Activated CD4-positive, alpha-beta T cell treated with anti-CD3 and anti-CD28 coated beads, Interleukin-2, amount 50 U/mL, for 1 hour (primary cell): ENCODE data around the gene MAGI1.
"Not testable (repeated sequence)": the region's sequence is repeated elsewhere in the genome, so short reads cannot be mapped to it uniquely, and the experiment has no call there.

ENCODE experiments used
- DNase-seq: peaks from one replicate; pipeline ENCODE4 v3.0.0-alpha.2; 2020

Gene MAGI1

DNA sequence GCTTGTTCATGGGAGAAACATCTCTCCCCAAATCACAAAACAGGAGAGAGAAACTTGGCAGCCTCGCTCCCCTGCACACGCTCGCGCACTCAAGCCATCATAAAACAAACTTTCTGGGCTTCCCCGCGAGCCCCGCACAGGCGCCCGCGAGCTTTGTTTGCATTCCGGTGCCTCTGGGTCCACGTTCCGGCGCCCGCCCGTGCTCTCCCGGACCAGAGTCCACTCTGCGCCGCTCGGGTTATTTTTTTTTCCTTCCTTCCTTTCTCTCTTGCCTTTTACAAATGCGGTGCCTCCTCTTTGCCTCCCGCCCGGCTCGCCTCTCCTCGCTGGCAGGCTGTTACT lies 363 bp downstream of the MAGI1 start:
- no peak for DNase-seq

DNA sequence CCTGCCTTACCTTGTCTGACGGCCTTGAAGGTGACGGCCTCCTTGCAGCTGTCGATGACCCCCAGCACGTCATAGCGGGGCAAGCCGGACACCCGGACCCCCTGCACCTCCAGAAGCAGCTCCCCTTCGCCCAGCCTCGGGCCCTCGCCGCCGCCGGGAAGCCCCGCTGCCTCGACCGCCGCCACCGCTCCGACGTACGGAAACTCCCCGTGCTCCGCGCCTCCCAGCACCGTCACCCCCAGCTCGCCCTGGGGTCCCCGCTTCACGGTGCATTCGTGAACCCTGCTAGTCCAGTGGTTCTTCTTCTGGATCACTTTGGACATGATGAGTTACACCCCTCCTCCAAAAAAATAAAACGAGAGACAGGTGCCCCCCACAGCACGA lies 740 bp downstream of the MAGI1 start:
- no peak for DNase-seq

DNA sequence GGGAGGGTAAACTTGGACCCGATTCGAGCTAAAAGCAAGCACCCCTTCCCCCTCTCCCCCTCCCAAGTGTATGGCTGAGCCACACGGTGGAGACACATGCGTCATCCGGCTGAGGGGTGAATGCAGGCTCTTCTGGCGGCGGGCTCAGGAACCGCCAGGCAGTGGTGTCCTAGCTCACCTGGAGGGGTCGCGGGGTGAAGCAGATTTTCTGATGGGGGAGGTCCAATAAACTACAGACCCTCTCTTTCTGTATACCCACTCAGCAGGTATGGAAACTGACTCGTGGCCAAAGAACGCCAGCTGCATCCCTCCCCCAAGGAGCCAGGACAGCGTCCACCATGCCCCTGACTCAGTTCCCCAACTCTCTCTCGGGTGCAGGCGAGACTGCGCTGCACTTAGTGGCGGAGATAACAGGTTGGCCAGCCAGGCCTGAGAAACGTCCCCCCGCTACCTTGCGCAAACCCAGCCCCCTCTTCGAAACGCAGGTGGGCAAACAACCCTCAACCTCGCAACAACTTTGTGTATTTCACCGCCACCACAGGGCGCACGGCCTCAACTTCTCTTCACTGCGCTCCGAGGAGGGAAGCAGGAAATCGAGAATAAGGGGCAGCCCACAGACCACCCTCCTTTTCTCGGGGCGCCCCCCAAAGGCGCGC lies 1.3 kb downstream of the MAGI1 start:
- no peak for DNase-seq

DNA sequence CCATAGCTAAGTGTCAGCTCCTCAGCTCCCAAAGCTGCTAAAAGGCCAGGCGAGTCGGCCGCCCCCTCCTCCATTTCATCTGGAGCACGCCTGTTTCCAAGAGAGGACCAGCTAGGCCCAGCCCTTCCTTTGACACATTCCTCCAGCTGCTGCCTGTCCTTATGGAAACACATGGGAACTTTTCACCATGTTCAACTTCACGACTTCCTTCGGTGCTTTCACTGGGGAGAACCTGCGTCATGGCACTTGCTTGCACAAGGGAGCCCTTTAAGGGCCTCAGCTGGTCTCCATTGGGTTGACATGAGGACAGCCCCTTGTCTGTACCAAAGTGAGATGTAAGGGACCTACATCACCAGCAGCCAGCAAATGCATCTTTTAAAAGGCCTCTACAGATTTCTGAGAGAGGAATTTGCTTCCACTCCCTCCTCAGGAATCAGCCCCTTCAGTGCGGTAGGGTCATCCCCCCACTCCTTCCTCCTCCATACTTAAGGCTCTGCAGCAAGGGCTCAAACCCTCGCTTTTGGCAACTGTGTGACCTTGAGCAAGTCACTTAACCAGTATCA lies 2.1 kb downstream of the MAGI1 start:
- no peak for DNase-seq

DNA sequence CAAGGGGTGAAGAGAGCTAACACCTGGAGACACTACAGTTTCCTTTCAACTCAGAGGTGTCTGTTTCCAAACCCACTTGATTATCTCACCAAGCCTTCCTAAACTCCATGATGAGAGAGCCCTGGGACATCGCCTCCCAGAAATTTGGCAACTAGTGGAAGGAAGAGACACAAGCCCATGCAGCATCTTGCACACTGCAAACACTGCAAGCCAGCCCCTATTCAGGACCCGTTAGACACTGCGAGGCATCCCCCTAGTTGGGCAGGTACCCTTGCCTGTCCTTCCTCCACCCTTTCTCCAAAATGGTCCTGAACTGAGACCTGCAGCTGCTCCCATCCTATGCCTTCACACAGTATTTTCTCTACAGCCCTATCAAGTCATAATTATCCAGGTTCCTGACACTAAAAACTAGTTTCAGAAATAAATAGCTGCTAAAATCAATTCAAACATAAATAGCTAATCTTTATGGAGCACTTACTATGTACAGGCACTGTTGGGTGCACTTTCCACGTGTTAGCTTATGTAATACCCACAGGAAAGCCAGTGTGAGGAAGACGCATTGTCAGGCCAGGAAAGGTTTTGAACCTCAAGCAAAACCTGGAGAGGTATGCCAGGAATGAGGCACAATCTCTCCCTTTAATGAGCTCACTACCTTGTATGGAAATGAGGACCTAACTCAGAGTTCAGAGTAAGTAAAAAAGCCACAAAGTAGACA lies 2.8 kb downstream of the MAGI1 start:
- no peak for DNase-seq

DNA sequence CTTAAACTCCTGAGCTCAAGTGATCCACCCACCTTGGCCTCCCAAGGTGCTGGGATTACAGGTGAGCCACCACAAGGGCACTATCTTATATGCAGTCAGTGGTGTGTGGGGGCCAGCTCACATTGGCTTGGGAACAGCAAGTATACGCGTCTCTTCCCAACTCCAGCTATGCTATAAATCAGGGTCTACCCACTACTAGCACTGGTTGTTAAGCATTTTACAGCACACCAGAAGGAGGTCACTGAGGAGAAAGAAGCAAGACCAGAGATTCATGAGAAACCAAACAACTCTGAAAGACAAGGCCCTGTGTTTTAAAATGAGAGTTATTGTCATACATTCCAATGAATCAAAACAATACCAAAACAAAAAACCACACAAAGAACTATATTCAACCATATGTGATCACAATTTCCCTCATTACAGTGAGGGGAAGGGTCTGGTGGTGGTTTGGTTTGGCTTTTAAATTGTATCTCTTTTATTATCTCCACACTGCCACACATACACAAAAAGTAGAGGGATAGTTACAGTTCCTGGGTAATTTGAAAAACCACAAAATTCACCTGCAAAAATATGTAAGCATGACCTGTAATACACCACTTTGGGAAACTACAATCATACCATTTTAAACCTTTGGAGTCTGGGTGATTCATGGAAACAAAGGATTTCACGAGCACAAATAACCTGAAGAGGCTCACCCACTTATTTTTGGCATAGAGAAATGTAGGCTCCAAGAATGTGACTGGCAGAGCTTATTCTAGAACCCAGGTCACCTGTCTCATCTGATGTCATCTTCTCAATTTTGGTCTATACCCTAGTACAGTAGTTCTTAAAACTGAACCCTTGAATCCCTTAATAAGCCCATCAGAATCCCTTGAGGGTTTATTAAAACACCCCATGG lies 5.2 kb downstream of the MAGI1 start:
- DNase-seq, result no peak

DNA sequence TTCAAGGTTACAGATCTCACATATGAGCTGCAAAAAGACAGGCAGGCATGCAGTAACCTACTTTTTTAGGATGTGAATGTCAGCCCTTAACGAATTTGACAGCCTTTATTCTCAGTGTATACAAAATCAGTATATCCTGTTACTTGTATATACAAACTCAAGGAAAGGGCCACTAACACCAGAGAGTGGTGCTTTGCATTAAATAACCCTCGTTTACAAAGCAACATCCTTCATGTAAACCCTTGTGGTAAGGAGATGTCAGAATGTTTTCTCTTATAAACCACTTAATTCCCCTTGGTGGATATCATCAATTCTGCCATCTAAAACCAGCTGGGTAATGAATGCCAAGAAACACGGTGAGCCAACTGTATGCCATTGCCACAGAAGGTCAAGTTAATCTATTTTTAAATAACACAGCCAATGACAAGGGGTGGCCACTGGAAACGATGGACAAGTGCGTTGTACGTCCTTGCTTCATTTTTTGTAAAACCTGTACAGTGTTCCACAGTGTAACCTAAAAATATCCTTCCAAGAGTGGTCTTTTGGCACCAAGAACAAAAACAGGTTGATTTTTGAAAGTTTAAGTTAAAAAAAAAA lies 7.5 kb downstream of the MAGI1 start:
- no peak for DNase-seq

DNA sequence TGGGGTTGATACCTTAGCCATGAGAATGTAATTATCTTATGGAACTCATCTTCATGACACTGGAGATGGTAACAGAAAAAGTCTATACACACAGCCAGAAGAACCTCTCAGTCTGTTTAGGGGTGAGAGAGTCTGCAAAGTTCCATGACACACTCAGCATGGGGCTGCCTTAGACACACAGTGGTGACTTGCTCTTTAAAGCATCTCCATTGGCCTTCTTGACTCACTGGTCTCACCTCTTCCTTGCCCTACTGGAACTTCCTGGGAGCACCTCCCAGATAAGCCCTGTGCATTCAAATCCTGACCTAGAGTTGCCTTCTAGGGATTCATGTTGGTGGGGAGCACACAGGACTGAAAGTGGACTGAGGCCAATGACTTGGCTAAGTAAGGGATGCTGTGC lies 9.3 kb downstream of the MAGI1 start:
- DNase-seq, result no peak

DNA sequence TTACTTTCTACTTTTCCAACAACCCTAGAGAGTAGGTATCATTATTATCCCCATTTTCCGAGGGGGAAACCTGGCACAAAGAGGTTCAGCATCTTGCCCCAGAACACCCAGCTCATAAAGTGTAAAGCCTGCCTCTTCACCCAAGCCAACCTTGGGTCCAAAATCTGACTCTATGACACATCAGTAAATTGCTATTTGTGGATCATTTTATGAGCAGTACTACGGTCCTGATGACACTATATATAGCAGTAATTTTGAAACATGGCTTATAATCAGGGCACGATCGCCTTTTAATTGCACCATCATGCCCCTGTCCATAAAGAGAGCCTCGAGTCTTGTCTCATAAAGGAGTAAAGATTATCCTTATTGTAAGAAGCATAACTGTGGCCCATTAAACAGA lies 9.7 kb downstream of the MAGI1 start:
- no peak for DNase-seq

DNA sequence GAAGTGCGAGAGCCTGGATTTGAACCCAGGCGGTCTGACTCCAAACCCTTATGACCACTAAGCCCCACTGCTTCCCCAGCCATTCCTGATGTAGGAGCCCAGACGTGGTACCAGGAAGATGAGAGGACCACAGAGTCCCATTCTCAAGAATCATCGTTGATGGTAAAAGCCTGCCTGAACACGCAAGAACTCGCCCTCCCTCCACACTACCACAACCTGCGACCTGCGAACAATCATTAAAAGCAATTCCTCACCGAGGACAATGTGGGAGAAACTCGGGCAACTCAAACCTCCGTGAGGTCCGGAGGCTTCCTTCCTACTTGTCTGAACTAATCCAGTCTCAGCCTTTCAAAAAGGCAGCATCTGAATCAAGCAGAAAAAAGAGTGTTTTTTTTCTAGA lies 10.3 kb downstream of the MAGI1 start:
- no peak for DNase-seq

DNA sequence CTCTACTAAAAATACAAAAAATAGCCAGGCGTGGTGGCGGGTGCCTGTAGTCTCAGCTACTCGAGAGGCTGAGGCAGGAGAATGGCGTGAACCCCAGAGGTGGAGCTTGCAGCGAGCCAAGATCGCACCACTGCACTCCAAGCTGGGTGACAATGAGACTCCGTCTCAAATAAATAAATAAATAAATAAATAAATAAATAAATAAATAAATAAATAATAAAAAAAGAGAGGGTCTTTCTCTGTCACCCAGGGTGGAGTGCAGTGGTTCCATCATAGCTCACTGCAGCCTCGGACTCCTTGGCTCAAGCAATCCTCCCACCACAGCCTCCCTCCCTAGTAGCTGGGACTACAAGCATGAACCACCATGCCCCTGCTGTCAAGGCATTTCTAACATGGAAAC lies 11.6 kb downstream of the MAGI1 start:
- DNase-seq, result not testable (repeated sequence)

DNA sequence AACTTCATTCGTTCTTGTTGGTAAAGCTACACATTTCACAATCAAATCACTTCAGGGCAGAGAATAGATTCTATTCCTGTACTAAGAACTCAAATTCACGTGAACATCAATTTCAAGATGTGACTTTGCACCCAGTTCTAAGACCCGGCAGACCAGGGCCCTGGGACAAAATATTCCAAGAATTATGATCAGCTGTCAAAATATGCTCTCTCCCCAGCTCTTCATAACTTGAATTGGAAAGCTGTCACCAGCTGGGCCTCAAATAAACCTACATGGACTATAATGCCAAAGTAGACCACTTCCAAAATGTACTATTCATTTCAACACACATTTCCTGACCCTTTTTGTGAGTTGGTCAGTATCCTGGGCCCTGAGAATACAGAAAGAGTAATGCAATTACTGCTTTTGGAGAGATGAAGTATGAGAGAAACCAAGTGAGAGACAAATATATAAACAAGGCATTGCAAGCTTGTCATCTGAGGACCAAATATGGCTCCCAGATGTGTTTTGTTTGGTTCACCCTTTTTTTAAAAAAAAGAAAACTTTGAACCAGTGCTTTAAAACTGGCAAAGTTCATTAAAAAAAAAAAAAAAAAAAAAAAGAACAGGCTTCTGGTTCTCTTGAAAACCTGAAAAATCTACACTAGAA lies 14.9 kb downstream of the MAGI1 start:
- DNase-seq, result no peak

DNA sequence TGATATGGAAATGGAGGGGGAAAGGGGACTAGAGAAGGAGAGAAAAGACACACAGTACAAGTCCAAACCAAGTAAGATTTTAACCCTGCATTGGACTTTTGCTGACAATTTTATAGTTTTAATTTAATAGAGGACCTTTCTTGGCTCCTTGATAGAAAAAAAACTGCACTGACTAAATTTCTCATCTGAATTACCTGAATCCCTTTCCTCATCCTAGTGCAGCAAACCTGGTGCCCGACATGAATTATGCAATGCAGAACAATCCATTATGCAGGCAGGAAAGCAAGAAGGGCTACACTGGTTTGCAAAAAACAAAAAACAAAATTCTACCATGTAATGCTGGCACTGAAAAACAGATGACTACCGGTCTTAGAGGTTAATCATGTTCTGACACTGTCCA lies 15.5 kb downstream of the MAGI1 start:
- no peak for DNase-seq

DNA sequence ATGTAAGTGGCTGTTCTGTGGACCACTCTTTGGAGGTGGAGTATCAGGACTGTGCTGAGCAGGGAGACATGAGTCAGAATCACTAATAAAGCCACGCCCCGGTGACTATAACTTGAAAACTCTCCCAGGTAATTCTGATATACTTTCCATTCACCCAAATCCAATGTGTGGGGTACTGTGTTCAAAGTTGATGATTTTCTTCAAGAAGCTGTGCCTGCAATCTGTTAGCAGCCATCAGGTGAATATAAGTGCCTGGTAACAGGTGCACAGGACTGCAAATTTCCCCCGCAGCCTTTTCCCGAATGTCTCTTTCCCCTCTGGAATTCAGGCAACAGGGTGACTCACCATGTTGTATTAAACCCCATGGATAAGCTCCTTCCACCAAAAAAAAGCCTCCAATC lies 17.0 kb downstream of the MAGI1 start:
- DNase-seq, result no peak

DNA sequence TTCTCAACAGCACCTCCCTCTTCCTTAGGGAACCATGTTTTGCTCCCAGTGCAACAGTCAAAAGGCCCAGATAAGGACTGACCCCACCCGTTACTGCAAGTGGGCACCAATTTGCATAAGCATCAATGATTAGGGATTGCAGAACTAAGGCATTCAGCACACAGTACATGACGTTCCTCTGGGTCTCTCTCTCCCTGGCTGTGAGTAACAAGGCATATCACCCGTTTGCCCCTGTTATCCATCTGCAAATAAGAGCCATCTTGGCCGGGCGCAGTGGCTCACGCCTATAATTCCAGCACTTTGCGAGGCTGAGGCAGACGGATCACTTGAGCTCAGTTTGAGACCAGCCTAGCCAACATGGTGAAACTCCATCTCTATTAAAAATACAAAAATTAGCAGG lies 18.8 kb downstream of the MAGI1 start:
- no peak for DNase-seq

DNA sequence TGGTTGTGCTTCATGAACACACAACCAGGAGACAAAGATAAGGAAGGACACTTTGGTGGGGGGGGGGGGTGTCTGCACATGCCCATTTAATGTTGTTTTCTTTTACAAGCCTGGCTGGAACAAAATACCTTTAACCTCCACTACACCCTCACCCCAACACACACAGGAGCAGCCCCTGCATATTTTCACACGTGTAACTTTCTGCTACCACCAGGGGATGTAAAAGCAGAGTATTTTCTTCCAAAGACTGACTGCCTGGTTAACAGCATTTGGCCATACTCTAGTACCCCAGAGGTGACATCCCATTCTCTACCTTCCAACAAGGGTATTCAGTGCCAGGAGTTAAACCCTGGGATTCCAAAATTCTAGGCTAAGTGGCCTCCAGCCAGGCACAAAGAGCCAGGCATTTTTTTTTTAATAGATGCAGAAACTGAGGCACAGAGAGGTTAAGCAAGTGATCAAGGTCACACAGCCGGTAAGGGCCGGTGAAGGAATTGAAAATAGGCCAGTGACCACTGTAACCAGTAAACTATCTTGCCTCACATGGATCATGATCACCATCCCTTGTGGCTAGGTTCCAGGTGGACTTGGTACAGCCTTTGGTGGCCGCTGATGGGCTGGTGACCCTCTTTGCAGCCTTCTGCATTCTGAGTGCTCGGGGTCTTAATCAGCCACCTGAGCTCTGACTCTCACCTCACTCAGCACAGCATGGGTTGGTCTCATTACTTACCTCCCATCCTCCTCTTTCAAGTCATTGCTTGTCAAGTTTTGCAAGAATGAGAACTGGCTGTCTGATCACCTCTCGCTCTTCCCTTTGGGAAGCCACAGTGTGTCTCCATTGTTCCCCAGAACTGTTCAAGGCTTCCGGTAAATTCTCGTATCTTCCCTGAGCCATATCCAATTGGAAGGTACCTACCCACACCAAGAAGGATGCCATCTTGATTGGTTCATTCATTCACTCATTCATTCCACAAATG lies 20.4 kb downstream of the MAGI1 start:
- DNase-seq, result no peak

DNA sequence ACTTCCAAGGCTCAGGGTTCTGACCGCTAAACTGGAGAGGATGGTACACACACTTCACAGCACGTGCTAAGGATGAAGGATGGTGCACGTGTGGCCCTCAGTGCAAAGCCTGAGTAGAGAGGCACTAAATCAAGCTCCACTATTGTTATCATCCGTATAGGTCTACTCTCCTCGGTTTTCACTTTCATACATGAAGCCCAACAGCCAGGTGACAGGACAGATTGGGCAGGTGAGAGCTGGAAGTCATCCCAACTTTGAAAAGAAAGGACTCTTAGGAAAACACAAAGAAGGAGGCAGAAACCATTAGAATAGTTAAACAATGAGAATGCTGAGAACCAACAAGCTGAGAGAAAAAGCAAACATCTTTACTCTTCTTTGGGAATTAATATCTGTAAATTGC lies 21.1 kb downstream of the MAGI1 start:
- DNase-seq, result no peak

DNA sequence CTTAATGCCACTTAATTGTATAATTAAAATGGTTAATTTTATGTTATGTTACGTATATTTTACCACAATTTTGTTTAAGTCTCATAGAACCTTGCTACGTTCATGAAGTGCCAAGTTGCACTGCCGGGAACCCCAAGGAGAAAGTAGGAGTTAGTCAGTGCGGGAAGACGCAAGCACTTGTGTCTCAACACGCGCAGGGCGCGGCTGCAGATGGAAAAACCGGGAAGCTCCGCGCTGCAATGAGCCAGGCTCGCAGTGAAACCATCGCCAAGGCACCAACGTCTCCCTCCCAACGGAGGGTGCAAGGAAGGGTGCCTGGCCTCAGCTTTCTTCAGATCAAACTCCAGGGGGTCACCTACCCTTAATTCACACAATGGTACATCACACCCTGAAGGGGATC lies 21.6 kb downstream of the MAGI1 start:
- DNase-seq, result no peak

DNA sequence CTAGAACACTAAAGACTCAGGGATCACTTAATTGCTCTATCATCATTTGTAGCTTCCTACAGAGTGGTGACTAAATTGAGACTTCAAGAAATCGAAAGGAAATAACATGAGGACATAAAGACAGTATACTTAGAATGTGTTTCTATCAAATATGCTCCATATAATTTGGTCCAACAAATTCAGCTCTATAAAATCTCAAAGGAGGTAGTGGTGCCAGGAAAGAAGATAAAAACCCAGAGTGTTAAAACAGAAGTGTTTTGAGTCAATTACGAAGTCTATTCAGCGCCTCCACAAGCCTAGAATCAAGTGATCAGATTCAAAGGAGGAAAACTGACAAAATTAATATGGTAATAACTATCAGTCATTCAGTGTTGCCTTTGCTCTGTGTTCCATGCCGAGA lies 22.9 kb downstream of the MAGI1 start:
- no peak for DNase-seq

DNA sequence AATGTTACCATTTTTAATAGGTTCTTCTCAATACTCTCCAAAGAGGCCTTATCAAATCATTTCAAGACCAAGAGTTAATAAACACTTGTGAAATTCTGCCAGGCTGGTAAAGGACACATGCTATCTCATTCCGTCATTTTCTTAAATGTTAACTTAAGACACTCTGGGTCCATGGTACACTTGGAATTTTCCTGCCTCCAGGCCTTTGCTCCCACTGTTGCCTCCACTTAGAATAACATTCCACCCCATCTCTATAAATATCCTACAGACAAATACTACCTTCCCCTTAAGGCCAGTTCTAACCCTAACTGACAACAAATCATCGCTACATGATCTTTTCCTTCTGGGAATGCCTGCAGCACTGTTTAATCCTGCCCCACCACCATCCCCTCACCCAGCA lies 24.1 kb downstream of the MAGI1 start:
- DNase-seq, result no peak

DNA sequence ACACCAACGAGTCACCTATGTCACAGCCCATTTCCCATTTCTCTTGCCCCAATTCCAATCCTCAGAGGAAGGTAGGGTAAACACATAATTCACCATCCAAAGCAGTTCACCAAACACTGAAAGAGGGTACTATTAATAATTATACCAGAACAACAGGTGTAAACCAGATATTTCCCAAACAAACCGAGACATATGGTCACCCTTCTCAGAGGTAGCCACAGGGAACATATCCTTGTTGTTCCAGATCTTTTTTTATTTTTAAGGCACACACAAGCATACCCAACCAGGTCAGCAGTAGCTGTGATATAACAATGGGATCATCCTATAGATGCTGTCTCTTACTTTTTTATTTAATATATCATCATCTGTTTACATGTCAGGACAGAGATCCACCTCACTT lies 24.7 kb downstream of the MAGI1 start:
- DNase-seq, result no peak

DNA sequence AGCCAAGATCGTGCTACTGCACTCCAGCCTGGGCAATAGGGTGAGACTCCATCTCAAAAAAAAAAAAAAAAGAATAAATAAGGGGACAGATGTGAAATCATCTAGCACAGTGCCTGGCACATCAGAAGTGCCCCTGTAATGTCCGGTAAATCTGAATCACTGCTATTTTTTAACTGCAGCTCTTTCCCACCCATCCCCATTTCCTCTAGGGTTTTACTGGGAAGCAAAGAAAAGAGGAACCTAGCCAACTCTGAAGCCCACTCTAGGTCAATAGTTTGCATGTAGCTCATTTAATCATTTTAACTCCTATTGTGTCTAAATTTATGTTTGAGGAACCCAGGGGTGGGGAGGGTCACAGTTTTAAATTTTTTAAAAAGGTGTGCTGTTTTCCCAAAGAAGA lies 26.0 kb downstream of the MAGI1 start:
- DNase-seq, result no peak
